ENCODE measurements around the gene UQCR11. TPM values are rescaled to one million over a fixed set of nuclear protein-coding genes. Genes with fewer than 3 reads are reported as not detected.

Gene UQCR11
- polyA plus RNA-seq, 1 donor (not counting 4 experiments of a cell fraction or from before 2014, with no cell fraction given) = 327 TPM

DNA sequence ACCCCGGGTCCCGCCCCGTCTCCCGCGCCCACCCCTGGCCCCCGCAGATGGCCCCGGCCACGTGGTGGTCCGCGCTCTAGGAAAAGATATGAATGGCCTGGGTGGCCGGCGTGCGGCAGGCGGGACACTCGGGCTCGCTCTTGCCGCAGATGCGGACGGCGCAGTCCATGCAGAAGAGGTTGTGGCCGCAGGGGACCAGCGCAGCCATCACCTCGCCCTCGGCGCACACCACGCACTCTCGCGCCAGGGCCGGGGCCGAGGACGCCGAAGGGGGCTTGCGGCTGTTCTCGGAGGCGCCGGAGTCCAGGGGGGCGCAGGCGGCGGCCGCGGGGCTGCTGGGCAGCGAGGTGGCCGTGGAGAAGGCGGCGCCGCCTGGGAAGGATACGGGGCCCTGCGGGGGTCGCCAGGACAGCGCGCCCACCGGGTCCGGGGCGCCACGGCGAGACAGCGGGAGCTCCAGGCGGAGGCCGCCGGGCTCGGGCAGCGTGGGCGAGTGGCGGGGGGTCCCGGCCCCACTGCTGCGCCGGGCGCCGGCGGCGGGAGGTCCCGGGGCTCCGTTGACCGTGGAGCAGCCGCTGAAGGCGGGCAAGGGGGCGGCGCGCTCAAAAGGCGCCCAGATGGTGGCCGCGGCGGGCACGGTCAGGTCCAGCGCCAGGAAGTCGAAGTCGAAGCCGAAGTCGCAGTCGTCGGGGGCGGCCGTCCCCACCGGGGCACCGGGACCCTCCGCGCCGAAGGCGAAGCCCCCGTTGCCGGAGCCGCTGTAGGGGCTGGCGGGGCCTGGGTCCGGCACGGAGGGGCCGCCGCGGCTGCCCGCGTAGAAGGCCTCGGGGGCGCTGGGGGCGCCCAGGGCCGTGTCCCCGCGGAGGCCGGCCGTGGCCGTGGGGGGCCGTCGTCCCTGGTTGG is 49.5 kb downstream of the UQCR11 start:
- no peak overlapping the region for H3K4me3 ChIP-seq (ENCODE audit: control insufficient read depth in 2 of 3, extremely low read depth in 1 of 3, insufficient read depth in 2 of 3, low read depth in 1 of 3, low read length in 3 of 3)
- H3K27me3 ChIP-seq (ENCODE audit: control insufficient read depth, extremely low read depth, insufficient read depth, low read length) = no peaks in the 10 kb centered on the region
- H2AFZ ChIP-seq (ENCODE audit: control insufficient read depth, low read length) = no peak overlapping the region
- H3K9me3 ChIP-seq (ENCODE audit: control insufficient read depth, low read depth, low read length) = no peaks in the 10 kb centered on the region
- H3K9me1 ChIP-seq (ENCODE audit: control insufficient read depth, extremely low read depth, insufficient read depth, low read length) = no peaks in the 10 kb centered on the region
- peaks cover 0 to 4% of the 10 kb centered on the region in 2 experiments for H3K36me3 ChIP-seq (ENCODE audit: control insufficient read depth in 2 of 2, extremely low read depth in 1 of 2, insufficient read depth in 2 of 2, low read length in 2 of 2)
- H3K9ac ChIP-seq (ENCODE audit: control insufficient read depth, extremely low read depth, insufficient read depth, low read length) = no peak overlapping the region
- no peak for DNase-seq (ENCODE audit: low read depth, low spot score)
- peaks cover 7% of the 10 kb centered on the region for H3K79me2 ChIP-seq (ENCODE audit: control insufficient read depth, insufficient read depth, low read length)
- H3K4me2 ChIP-seq (ENCODE audit: control insufficient read depth, extremely low read depth, insufficient read depth, low read depth, low read length) = no peak overlapping the region
- no peaks in the 10 kb centered on the region for H4K20me1 ChIP-seq (ENCODE audit: control insufficient read depth, extremely low read depth, insufficient read depth, low read length)
- TF ChIP-seq EZH2 (IDR thresholded peaks at IDR 0.05; ENCODE audit: low read length) = no peak
- TF ChIP-seq, protein P1, sequence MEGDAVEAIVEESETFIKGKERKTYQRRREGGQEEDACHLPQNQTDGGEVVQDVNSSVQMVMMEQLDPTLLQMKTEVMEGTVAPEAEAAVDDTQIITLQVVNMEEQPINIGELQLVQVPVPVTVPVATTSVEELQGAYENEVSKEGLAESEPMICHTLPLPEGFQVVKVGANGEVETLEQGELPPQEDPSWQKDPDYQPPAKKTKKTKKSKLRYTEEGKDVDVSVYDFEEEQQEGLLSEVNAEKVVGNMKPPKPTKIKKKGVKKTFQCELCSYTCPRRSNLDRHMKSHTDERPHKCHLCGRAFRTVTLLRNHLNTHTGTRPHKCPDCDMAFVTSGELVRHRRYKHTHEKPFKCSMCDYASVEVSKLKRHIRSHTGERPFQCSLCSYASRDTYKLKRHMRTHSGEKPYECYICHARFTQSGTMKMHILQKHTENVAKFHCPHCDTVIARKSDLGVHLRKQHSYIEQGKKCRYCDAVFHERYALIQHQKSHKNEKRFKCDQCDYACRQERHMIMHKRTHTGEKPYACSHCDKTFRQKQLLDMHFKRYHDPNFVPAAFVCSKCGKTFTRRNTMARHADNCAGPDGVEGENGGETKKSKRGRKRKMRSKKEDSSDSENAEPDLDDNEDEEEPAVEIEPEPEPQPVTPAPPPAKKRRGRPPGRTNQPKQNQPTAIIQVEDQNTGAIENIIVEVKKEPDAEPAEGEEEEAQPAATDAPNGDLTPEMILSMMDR (optimal IDR thresholded peaks at IDR 0.05 in 1 of 3, IDR thresholded peaks at IDR 0.05 in 1 of 3, conservative IDR thresholded peaks at IDR 0.05 in 1 of 3; ENCODE audit: extremely low read depth in 1 of 3, insufficient read depth in 2 of 3, low read length in 3 of 3) = no peak
- FAIRE-seq = no peak
- dilution Hi-C loops (cut with MboI; ENCODE audit: extremely low pct_ligation_motif_present, low sequenced_read_pairs) = no loop called here
- no peaks in the 10 kb centered on the region for H3K4me1 ChIP-seq (ENCODE audit: control insufficient read depth, extremely low read depth, insufficient read depth, low read length)
- H3K27ac ChIP-seq (ENCODE audit: control insufficient read depth, insufficient read depth, low read length) = no peak overlapping the region

- Histone ChIP-seq H3K27me3 (ENCODE audit: control insufficient read depth, extremely low read depth, insufficient read depth, low read length) (no peaks in the 10 kb centered on the region), H3K4me3 (ENCODE audit: control insufficient read depth in 2 of 3, extremely low read depth in 1 of 3, insufficient read depth in 2 of 3, low read depth in 1 of 3, low read length in 3 of 3) (no peak overlapping the region), H3K79me2 (ENCODE audit: control insufficient read depth, insufficient read depth, low read length) (peaks cover 2% of the 10 kb centered on the region), H4K20me1 (ENCODE audit: control insufficient read depth, extremely low read depth, insufficient read depth, low read length) (no peaks in the 10 kb centered on the region), H3K27ac (ENCODE audit: control insufficient read depth, insufficient read depth, low read length) (no peak overlapping the region), H3K36me3 (ENCODE audit: control insufficient read depth in 2 of 2, extremely low read depth in 1 of 2, insufficient read depth in 2 of 2, low read length in 2 of 2) (peaks cover 0 to 4% of the 10 kb centered on the region in 2 experiments), H3K4me2 (ENCODE audit: control insufficient read depth, extremely low read depth, insufficient read depth, low read depth, low read length) (no peak overlapping the region), H3K4me1 (ENCODE audit: control insufficient read depth, extremely low read depth, insufficient read depth, low read length) (no peaks in the 10 kb centered on the region), H3K9me3 (ENCODE audit: control insufficient read depth, low read depth, low read length) (no peaks in the 10 kb centered on the region), H2AFZ (ENCODE audit: control insufficient read depth, low read length) (no peak overlapping the region), H3K9me1 (ENCODE audit: control insufficient read depth, extremely low read depth, insufficient read depth, low read length) (no peaks in the 10 kb centered on the region), H3K9ac (ENCODE audit: control insufficient read depth, extremely low read depth, insufficient read depth, low read length) (no peak overlapping the region)
- dilution Hi-C loops (cut with MboI; ENCODE audit: extremely low pct_ligation_motif_present, low sequenced_read_pairs) = no loop called here
- FAIRE-seq = no peak
- DNase-seq (ENCODE audit: low read depth, low spot score) = no peak
- TF ChIP-seq, protein P1 (optimal IDR thresholded peaks at IDR 0.05 in 1 of 3, IDR thresholded peaks at IDR 0.05 in 1 of 3, conservative IDR thresholded peaks at IDR 0.05 in 1 of 3; ENCODE audit: extremely low read depth in 1 of 3, insufficient read depth in 2 of 3, low read length in 3 of 3) = no peak
- no peak for TF ChIP-seq EZH2 (IDR thresholded peaks at IDR 0.05; ENCODE audit: low read length)
These were observed 50.3 kb downstream of the UQCR11 start for GRCh38 chr19:1554968-1555367.
